H1 (cell line): Measurements from ENCODE around the gene CLDN3. TPM values are rescaled to one million over a fixed set of nuclear protein-coding genes. Genes with fewer than 3 reads are reported as not detected.

Source experiments
- CTCF ChIA-PET: fragments of 300-600 bp; sonication (Branson Sonifier 250); formaldehyde crosslinking; loops from one replicate; lab custom pipeline; 2021; ENCODE audit not compliant: partially characterized antibody; lab: Charles Lee
- POLR2A ChIA-PET: fragments of 300-600 bp; sonication (Branson Sonifier 250); formaldehyde crosslinking; loops from one replicate; lab custom pipeline; 2021; ENCODE audit warnings: inconsistent platforms; ENCODE audit not compliant: partially characterized antibody; lab: Charles Lee
- DNase-seq, 2 experiments: peaks; one replicate each; pipeline versions ENCODE4 v3.0.0 to v3.0.0-alpha.2; 2010 to 2022; ENCODE audit warnings: low spot score in 2 of 2, low read depth in 1 of 2, mixed read lengths in 1 of 2
- FAIRE-seq: peaks from 2 replicates; lab custom pipeline; 2011; peaks lifted over from hg19 to GRCh38; lab: Jason Lieb, UNC
- H2AFZ ChIP-seq: 2 replicates; pipeline ENCODE4 v1.8.1; 2012; ENCODE audit warnings: low read length, inconsistent platforms
- H2AK5ac ChIP-seq: 2 replicates; pipeline ENCODE4 v1.6.1; 2013; ENCODE audit warnings: low read depth, low read length
- H2BK120ac ChIP-seq: replicated peaks from 2 replicates; pipeline ENCODE3; 2013; ENCODE audit warnings: low read depth, low read length, inconsistent platforms
- H2BK12ac ChIP-seq: 2 replicates; pipeline ENCODE4 v1.6.1; 2013; ENCODE audit warnings: low read depth, low read length
- H2BK15ac ChIP-seq: 2 replicates; pipeline ENCODE4 v1.6.1; 2013; ENCODE audit warnings: low read length
- H2BK20ac ChIP-seq: 2 replicates; pipeline ENCODE4 v1.6.1; 2013; ENCODE audit warnings: low read length
- H2BK5ac ChIP-seq: 2 replicates; pipeline ENCODE4 v1.6.1; 2013; ENCODE audit warnings: low read depth, low read length
- H3K14ac ChIP-seq: 2 replicates; pipeline ENCODE4 v1.6.1; 2013; ENCODE audit warnings: inconsistent platforms; ENCODE audit not compliant: insufficient read length
- H3K18ac ChIP-seq: 2 replicates; pipeline ENCODE4 v1.6.1; 2013; ENCODE audit warnings: low read length; ENCODE audit errors: extremely low read depth
- H3K23ac ChIP-seq: 2 replicates; pipeline ENCODE4 v1.6.1; 2013; ENCODE audit warnings: inconsistent platforms; ENCODE audit not compliant: insufficient read length
- H3K23me2 ChIP-seq: 2 replicates; pipeline ENCODE4 v1.6.1; 2013; ENCODE audit warnings: low read depth, low read length
- H3K27ac ChIP-seq: 2 replicates; pipeline ENCODE4 v1.6.1; 2011; ENCODE audit warnings: low read depth, low read length, inconsistent platforms
- H3K27me3 ChIP-seq, 4 experiments: replicated peaks in 1 of 4; 1 replicate in 1 of 4; 2 replicates in 3 of 4; pipeline versions ENCODE4 v1.6.1 to v1.8.1; 2011 to 2013; ENCODE audit warnings: low read length in 3 of 4, mild to moderate bottlenecking in 3 of 4, inconsistent platforms in 2 of 4, mixed read lengths in 2 of 4, moderate library complexity in 1 of 4; ENCODE audit not compliant: control insufficient read depth in 3 of 4, insufficient read depth in 3 of 4; ENCODE audit errors: extremely low read depth in 1 of 4
- H3K36me3 ChIP-seq, 4 experiments: 2 replicates each; pipeline versions ENCODE4 v1.6.1 to v1.8.1; 2011 to 2013; ENCODE audit warnings: mild to moderate bottlenecking in 4 of 4, low read length in 3 of 4, moderate library complexity in 2 of 4, control low read depth in 1 of 4, inconsistent platforms in 1 of 4; ENCODE audit not compliant: insufficient read depth in 4 of 4, control insufficient read depth in 2 of 4
- H3K4ac ChIP-seq: replicated peaks from 2 replicates; pipeline ENCODE3; 2013; ENCODE audit warnings: low read length, low read depth, mixed read lengths, inconsistent platforms; ENCODE audit not compliant: insufficient read length
- H3K4me1 ChIP-seq, 4 experiments: replicated peaks in 1 of 4; 1 replicate in 1 of 4; 2 replicates in 3 of 4; pipeline versions ENCODE4 v1.6.1 to v1.8.1; 2011 to 2013; ENCODE audit warnings: low read length in 3 of 4, inconsistent platforms in 2 of 4, mixed read lengths in 1 of 4; ENCODE audit not compliant: insufficient read depth in 4 of 4, control insufficient read depth in 3 of 4
- H3K4me2 ChIP-seq, 2 experiments: 2 replicates each; pipeline versions ENCODE4 v1.6.1 to v1.8.1; 2011 to 2013; ENCODE audit warnings: low read depth in 2 of 2, low read length in 2 of 2, control low read depth in 1 of 2, inconsistent platforms in 1 of 2, mild to moderate bottlenecking in 1 of 2; ENCODE audit not compliant: insufficient read depth in 1 of 2
- H3K4me3 ChIP-seq, 4 experiments: fragments of 200-600, 300-600 bp in 1 of 4; sonication (generic), shearing (Covaris generic), sonication (Bioruptor Twin) in 1 of 4; 2 replicates each; pipeline versions ENCODE4 v1.5.1 to v1.8.1; 2011 to 2016; ENCODE audit warnings: low read length in 4 of 4, low read depth in 3 of 4, control low read depth in 2 of 4, inconsistent platforms in 2 of 4, mild to moderate bottlenecking in 2 of 4, mixed read lengths in 1 of 4, moderate library complexity in 1 of 4; ENCODE audit not compliant: insufficient read depth in 2 of 4; ENCODE audit errors: extremely low read depth in 1 of 4
- H3K56ac ChIP-seq: replicated peaks from 2 replicates; pipeline ENCODE3; 2013; ENCODE audit warnings: low read depth, mild to moderate bottlenecking, mixed read lengths, low read length, inconsistent platforms; ENCODE audit not compliant: insufficient read length
- H3K79me1 ChIP-seq: 2 replicates; pipeline ENCODE4 v1.6.1; 2013; ENCODE audit warnings: low read depth, low read length, control low read depth
- H3K79me2 ChIP-seq, 2 experiments: 2 replicates each; pipeline versions ENCODE4 v1.6.1 to v1.8.1; 2012 to 2013; ENCODE audit warnings: low read length in 2 of 2, mild to moderate bottlenecking in 2 of 2, inconsistent platforms in 1 of 2; ENCODE audit not compliant: insufficient read depth in 2 of 2, control insufficient read depth in 1 of 2
- H3K9ac ChIP-seq, 4 experiments: replicated peaks in 1 of 4; 1 replicate in 1 of 4; 2 replicates in 3 of 4; pipeline versions ENCODE4 v1.6.1 to v1.8.1; 2011 to 2013; ENCODE audit warnings: low read depth in 3 of 4, low read length in 3 of 4, control low read depth in 2 of 4, mild to moderate bottlenecking in 2 of 4, moderate library complexity in 2 of 4, inconsistent platforms in 1 of 4; ENCODE audit errors: extremely low read depth in 1 of 4
- H3K9me3 ChIP-seq, 2 experiments: 2 replicates each; pipeline versions ENCODE4 v1.6.1 to v1.8.1; 2012 to 2013; ENCODE audit warnings: mild to moderate bottlenecking in 2 of 2, moderate library complexity in 2 of 2, control low read depth in 1 of 2, inconsistent platforms in 1 of 2, low read depth in 1 of 2, low read length in 1 of 2, mixed read lengths in 1 of 2; ENCODE audit not compliant: insufficient read depth in 2 of 2
- H4K20me1 ChIP-seq, 2 experiments: replicated peaks in 1 of 2; 2 replicates each; pipeline versions ENCODE3 to v1.8.1; 2011 to 2013; ENCODE audit warnings: inconsistent platforms in 2 of 2, low read length in 2 of 2, mild to moderate bottlenecking in 1 of 2; ENCODE audit not compliant: insufficient read depth in 2 of 2, control insufficient read depth in 1 of 2
- H4K5ac ChIP-seq: 2 replicates; pipeline ENCODE4 v1.6.1; 2013; ENCODE audit warnings: low read length, low read depth, mixed read lengths, inconsistent platforms; ENCODE audit not compliant: insufficient read length
- H4K8ac ChIP-seq: 2 replicates; pipeline ENCODE4 v1.8.0; 2013; ENCODE audit warnings: mild to moderate bottlenecking, moderate library complexity, low read length, inconsistent platforms; ENCODE audit not compliant: insufficient read depth; ENCODE audit errors: extremely low read depth
- H4K91ac ChIP-seq: replicated peaks from 2 replicates; pipeline ENCODE3; 2013; ENCODE audit warnings: low read length, mixed read lengths, inconsistent platforms; ENCODE audit not compliant: insufficient read length
- ASH2L ChIP-seq: fragments of 200-600, 300-600 bp; sonication (generic); IDR thresholded peaks from one replicate; pipeline ENCODE4 v1.7.1; 2017; ENCODE audit warnings: low read length
- BACH1 ChIP-seq: IDR thresholded peaks from 2 replicates; pipeline ENCODE4 v1.6.1; 2012; ENCODE audit warnings: low read length, improper control_type of control experiment
- CREB1 ChIP-seq: IDR thresholded peaks from 2 replicates; pipeline ENCODE4 v1.6.1; 2012; ENCODE audit warnings: inconsistent platforms
- EGR1 ChIP-seq: IDR thresholded peaks from 2 replicates; pipeline ENCODE4 v1.6.1; 2011; ENCODE audit warnings: low read depth, low read length, borderline replicate concordance
- HDAC6 ChIP-seq: IDR thresholded peaks from one replicate; pipeline ENCODE4 v1.7.1; 2012; ENCODE audit warnings: low read depth, mild to moderate bottlenecking, inconsistent platforms, low read length, moderate library complexity
- KDM5A ChIP-seq: fragments of 200-600 bp; IDR thresholded peaks from 2 replicates; pipeline ENCODE4 v1.7.1; 2012; ENCODE audit warnings: mild to moderate bottlenecking, low read length, inconsistent platforms, mixed read lengths
- POLR2AphosphoS5 ChIP-seq: IDR thresholded peaks from 2 replicates; pipeline ENCODE4 v1.6.1; 2011; ENCODE audit warnings: low read depth, low read length
- POU5F1 ChIP-seq: IDR thresholded peaks from 2 replicates; pipeline ENCODE4 v1.6.1; 2011; ENCODE audit warnings: low read depth, mild to moderate bottlenecking, low read length, moderate library complexity
- SIN3A ChIP-seq, 2 experiments: IDR thresholded peaks in 1 of 2; conservative IDR thresholded peaks in 1 of 2; 2 replicates each; pipeline ENCODE4 v1.6.1; 2011 to 2012; ENCODE audit warnings: low read length in 2 of 2, improper control_type of control experiment in 1 of 2, low read depth in 1 of 2, mild to moderate bottlenecking in 1 of 2
- SIRT6 ChIP-seq: IDR thresholded peaks from one replicate; pipeline ENCODE4 v1.7.1; 2012; ENCODE audit warnings: low read length, inconsistent platforms
- SRF ChIP-seq: IDR thresholded peaks from 2 replicates; pipeline ENCODE4 v1.6.1; 2011; ENCODE audit warnings: mild to moderate bottlenecking, low read depth, low read length, moderate library complexity
- WGBS, 2 experiments: shearing (Covaris generic) in 1 of 2; methylation state at CpG; one replicate each; pipeline versions ENCODE4 v1.1.6 to v1.1.7; 2013 to 2015; ENCODE audit warnings: low lambda C conversion rate in 2 of 2, mixed read lengths in 2 of 2, inconsistent platforms in 1 of 2, low coverage in 1 of 2, missing lambda C conversion rate in 1 of 2; ENCODE audit not compliant: insufficient replicate concordance in 2 of 2, insufficient coverage in 1 of 2, insufficient read length in 1 of 2; ENCODE audit errors: extremely low coverage in 1 of 2, missing lambda C conversion rate in 1 of 2; 5-methylcytosine and 5-hydroxymethylcytosine counted together
- polyA plus RNA-seq, 7 experiments: library from polyadenylated mRNA; depleted of rRNA in 3 of 7; stranded (reverse) in 5 of 7; unstranded in 2 of 7; fragments of >200 nt in 5 of 7; fragments of 200-250 nt in 2 of 7; gene quantifications; 1 replicate in 5 of 7; 2 replicates in 1 of 7; 4 replicates in 1 of 7; pipeline versions ENCODE4 v1.2.1 to v1.2.3, GENCODE V29; 2011 to 2013; ENCODE audit warnings: missing spikeins in 2 of 7, mixed read lengths in 2 of 7
- total RNA-seq: library from RNA; stranded (reverse); fragmentation: NEBNext Ultra II Directional; extraction: Animal tissue kit (Norgen Biotek cat#: 25700); gene quantifications from 2 replicates; pipeline ENCODE4 v1.2.1, GENCODE V29; 2021
- TF ChIP-seq, protein P1 (sequence below), 3 experiments: IDR thresholded peaks; 1 replicate in 2 of 3; 2 replicates in 1 of 3; pipeline versions ENCODE4 v1.5.1 to v1.6.1; 2011; ENCODE audit warnings: low read length in 3 of 3, mild to moderate bottlenecking in 3 of 3, inconsistent platforms in 2 of 3, low read depth in 1 of 3, moderate library complexity in 1 of 3; ENCODE audit not compliant: insufficient read depth in 1 of 3; ENCODE audit errors: control extremely low read depth in 1 of 3

CLDN3 gene
- total and polyA plus RNA-seq, 2 of the 8 experiments (the other 6 are each of a cell fraction or from before 2014, with no cell fraction given) = 19.1 to 65.2 TPM

DNA sequence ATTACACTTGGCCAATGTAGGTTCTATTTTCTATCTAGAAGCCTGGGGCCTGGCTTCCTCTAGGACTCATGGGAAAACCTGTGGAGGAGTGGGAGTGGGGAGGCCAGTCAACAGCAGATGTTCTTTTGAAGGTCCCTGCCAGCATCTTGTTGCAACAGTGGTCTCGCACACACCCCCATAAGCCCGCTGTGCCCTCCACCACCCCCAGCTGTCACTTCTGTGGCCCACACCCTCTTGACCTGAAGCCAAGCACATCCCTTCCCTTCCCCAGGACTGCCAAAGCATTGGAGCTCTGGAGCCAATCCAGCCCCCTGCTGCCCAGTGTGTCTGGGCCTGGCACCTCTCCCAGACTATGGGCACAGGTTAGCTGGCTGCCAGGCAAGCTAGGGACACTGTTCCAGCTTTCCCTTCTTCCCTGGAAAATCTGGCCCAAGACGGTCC is 48.7 kb downstream of the CLDN3 start:
- peaks cover 5% of the 10 kb centered on the region for H3K79me1 ChIP-seq
- no peak overlapping the region for H2BK120ac ChIP-seq
- H3K4me2 ChIP-seq = no peak overlapping the region
- no peak overlapping the region for H2BK12ac ChIP-seq
- H2BK5ac ChIP-seq = no peak overlapping the region
- H3K56ac ChIP-seq = no peak overlapping the region
- no peak overlapping the region for H3K27ac ChIP-seq
- H3K9me3 ChIP-seq = no peaks in the 10 kb centered on the region
- ChIA-PET CTCF (interaction anchor here (0.7 to 1.7 kb wide), 5 partner anchors 12 to 115 kb away, joined by 3 to 6 read pairs (median 4); no protein-coding TSS in a partner anchor), POLR2A (no interaction called here)
- H2BK20ac ChIP-seq = no peak overlapping the region
- H3K4ac ChIP-seq = no peak overlapping the region
- FAIRE-seq = no peak
- no peak overlapping the region for H3K14ac ChIP-seq
- no peak overlapping the region for H2AFZ ChIP-seq
- H4K91ac ChIP-seq = no peak overlapping the region
- H3K9ac ChIP-seq = no peak overlapping the region
- H3K4me3 ChIP-seq = no peak overlapping the region
- no peak overlapping the region for H3K18ac ChIP-seq
- DNase-seq = no peak
- WGBS, 2 experiments = 67% methylated on average over 3 of the region's 3 CpGs; no CpG with 5 or more reads in 1 of the 2 experiments
- no peak overlapping the region for H2AK5ac ChIP-seq
- H2BK15ac ChIP-seq = no peak overlapping the region
- no peak overlapping the region for H4K5ac ChIP-seq
- no peak overlapping the region for H3K23ac ChIP-seq
- no peaks in the 10 kb centered on the region; a peak in 1 of 7 replicates for H3K4me1 ChIP-seq
- no peaks in the 10 kb centered on the region for H3K36me3 ChIP-seq
- H3K27me3 ChIP-seq = peaks cover 0 to 18% (median 13%) of the 10 kb centered on the region in 4 experiments; a peak in 5 of 7 replicates
- H3K79me2 ChIP-seq = no peaks in the 10 kb centered on the region
- no peak overlapping the region for H4K8ac ChIP-seq
- peaks cover 6% of the 10 kb centered on the region; the same call in 1 of the 2 replicates for H3K23me2 ChIP-seq
- H4K20me1 ChIP-seq = peaks cover 6 to 11% of the 10 kb centered on the region in 2 experiments
- TF ChIP-seq POLR2AphosphoS5 (no peak), KDM5A (no peak), CREB1 (no peak), SIRT6 (no peak), SRF (no peak), POU5F1 (no peak), HDAC6 (no peak), ASH2L (no peak), BACH1 (no peak), SIN3A (conservative IDR thresholded peaks at IDR 0.05 in 1 of 2, IDR thresholded peaks at IDR 0.05 in 1 of 2; ENCODE audit: low read depth in 1 of 2, low read length in 2 of 2) (no peak), EGR1 (no peak)
- TF ChIP-seq, protein P1, sequence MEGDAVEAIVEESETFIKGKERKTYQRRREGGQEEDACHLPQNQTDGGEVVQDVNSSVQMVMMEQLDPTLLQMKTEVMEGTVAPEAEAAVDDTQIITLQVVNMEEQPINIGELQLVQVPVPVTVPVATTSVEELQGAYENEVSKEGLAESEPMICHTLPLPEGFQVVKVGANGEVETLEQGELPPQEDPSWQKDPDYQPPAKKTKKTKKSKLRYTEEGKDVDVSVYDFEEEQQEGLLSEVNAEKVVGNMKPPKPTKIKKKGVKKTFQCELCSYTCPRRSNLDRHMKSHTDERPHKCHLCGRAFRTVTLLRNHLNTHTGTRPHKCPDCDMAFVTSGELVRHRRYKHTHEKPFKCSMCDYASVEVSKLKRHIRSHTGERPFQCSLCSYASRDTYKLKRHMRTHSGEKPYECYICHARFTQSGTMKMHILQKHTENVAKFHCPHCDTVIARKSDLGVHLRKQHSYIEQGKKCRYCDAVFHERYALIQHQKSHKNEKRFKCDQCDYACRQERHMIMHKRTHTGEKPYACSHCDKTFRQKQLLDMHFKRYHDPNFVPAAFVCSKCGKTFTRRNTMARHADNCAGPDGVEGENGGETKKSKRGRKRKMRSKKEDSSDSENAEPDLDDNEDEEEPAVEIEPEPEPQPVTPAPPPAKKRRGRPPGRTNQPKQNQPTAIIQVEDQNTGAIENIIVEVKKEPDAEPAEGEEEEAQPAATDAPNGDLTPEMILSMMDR (IDR thresholded peaks at IDR 0.05; ENCODE audit: control extremely low read depth in 1 of 3, insufficient read depth in 1 of 3, low read depth in 1 of 3, low read length in 3 of 3) = no peak
